Kidney epithelial cell (primary cell): ENCODE data around the gene EPO. TPM values are rescaled to one million over a fixed set of nuclear protein-coding genes. Genes with fewer than 3 reads are reported as not detected.

Experiments used
- DNase-seq: peaks from one replicate; pipeline ENCODE4 v3.0.0-alpha.2; 2010; ENCODE audit warnings: low read depth
- H3K27me3 ChIP-seq: 2 replicates; pipeline ENCODE4 v1.6.0; 2011; ENCODE audit warnings: low read length; ENCODE audit not compliant: control insufficient read depth, insufficient read depth
- H3K36me3 ChIP-seq: 2 replicates; pipeline ENCODE4 v1.5.1; 2011; ENCODE audit warnings: low read length; ENCODE audit not compliant: control insufficient read depth, insufficient read depth
- H3K4me3 ChIP-seq: 2 replicates; pipeline ENCODE4 v1.5.1; 2011; ENCODE audit warnings: low read depth, mild to moderate bottlenecking, control low read depth, low read length
- total RNA-seq: library from RNA; depleted of rRNA; stranded (reverse); fragments of >200 nt; gene quantifications from 2 replicates; pipeline ENCODE4 v1.2.3, GENCODE V29; 2015
- TF ChIP-seq, protein P1 (sequence below): IDR thresholded peaks from 2 replicates; pipeline ENCODE4 v1.5.1; 2011; ENCODE audit warnings: mild to moderate bottlenecking, moderate library complexity, low read length, control low read depth, inconsistent platforms; ENCODE audit not compliant: insufficient read depth, poor library complexity, severe bottlenecking

The EPO gene
- total RNA-seq = not detected in 2 replicates

DNA sequence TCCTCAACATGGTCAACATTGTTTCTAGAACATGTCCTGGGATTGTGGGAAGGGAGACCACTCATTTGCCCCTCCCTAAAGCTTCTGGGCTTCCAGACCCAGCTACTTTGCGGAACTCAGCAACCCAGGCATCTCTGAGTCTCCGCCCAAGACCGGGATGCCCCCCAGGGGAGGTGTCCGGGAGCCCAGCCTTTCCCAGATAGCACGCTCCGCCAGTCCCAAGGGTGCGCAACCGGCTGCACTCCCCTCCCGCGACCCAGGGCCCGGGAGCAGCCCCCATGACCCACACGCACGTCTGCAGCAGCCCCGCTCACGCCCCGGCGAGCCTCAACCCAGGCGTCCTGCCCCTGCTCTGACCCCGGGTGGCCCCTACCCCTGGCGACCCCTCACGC, at the start of gene EPO:
EPO (plus strand) TSS at position 190 of the 392 bp plus-strand sequence. CDS start 513 bp downstream, outside the sequence.
- TF ChIP-seq, protein P1, sequence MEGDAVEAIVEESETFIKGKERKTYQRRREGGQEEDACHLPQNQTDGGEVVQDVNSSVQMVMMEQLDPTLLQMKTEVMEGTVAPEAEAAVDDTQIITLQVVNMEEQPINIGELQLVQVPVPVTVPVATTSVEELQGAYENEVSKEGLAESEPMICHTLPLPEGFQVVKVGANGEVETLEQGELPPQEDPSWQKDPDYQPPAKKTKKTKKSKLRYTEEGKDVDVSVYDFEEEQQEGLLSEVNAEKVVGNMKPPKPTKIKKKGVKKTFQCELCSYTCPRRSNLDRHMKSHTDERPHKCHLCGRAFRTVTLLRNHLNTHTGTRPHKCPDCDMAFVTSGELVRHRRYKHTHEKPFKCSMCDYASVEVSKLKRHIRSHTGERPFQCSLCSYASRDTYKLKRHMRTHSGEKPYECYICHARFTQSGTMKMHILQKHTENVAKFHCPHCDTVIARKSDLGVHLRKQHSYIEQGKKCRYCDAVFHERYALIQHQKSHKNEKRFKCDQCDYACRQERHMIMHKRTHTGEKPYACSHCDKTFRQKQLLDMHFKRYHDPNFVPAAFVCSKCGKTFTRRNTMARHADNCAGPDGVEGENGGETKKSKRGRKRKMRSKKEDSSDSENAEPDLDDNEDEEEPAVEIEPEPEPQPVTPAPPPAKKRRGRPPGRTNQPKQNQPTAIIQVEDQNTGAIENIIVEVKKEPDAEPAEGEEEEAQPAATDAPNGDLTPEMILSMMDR = no peak
- H3K27me3 ChIP-seq = peaks cover 39% of the 10 kb centered on the region
- no peak within 1 kb of the TSS for H3K4me3 ChIP-seq
- H3K36me3 ChIP-seq = no peaks in the 10 kb centered on the region
- no peak for DNase-seq

DNA sequence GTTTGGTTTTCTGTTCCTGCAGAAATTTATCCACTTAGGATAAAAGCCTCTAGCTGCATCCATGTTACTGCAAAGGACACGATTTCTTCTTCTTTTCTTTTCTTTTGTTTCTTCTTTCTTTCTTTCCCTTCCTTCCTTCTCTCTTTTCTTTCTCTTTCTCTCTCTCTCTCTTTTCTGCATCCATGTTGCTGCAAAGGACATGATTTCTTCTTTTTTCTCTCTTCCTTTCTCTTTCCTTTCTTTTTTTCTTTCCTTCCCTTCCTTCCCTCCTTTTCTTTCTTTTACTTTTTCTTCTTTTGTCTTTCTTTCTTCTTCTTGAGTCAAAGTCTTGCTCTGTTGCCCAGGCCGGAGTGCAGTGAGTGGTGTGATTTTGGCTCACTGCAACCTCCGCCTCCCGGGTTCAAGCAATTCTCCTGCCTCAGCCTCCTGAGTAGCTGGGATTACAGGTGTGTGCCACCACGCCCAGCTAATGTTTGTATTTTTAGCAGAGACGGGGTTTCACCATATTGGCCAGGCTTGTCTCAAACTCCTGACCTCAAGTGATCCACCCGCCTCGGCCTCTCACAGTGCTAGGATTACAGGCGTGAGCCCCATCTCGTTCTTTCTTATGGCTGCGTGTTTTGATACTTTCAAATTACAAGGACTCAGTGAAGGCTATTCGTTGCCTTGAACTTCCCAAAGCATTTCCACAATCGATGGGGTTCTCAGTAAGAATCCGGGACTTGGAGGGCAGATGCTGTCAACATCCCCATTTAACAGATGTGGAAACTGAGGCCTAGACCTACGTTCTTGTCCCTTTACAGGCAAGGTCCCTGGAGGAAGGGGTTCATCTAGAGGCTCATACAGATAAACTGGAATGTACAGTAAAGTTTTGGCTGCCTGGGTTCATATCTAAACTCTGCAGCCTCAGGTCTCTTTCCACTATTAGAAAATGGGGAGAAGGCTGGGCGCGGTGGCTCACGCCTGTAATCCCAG, 48.6 kb upstream of the EPO start:
- TF ChIP-seq, protein P1 = no peak
- DNase-seq = no peak
- H3K36me3 ChIP-seq = no peaks in the 10 kb centered on the region

DNA sequence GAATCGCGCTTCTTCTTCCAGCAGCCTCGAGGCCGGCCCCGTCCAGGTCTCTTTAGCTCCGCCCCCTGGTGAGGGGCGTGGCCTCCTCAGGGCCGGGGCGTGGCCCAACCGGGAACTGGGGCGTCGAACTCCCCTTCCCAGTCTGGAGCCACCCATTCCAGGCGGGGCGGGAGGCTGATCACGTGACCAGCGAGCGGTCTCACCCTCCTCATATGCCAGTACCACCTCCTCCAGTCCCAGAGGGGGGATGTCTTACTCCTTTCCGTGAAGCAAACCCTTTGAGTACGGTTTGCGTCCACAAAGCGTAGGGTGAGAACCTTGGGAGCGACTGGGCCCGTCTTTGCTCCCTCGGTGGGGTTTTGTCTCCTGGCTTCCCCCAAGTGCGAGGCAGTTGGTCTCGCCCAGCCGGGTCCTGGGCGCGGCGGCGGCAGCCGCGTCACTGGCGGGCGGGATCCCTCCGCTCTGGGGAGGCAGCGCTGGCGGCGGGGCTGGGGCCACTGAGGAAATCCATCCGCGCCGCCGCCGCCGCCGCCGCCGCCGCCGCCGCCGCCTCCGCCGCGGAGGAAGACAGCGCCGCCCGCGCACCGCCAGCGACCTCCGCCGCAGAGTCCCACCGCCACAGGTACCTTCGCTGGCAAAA, 46.8 kb upstream of the EPO start, which contains the start of gene GNB2:
GNB2 (plus strand) TSS at position 439 of the 640 bp plus-strand sequence. CDS start 2,526 bp downstream, outside the sequence.
- peak; percentile 83 for DNase-seq
- H3K4me3 ChIP-seq = peak within 1 kb of the TSS; percentile 94
- H3K27me3 ChIP-seq = no peaks in the 10 kb centered on the region
- TF ChIP-seq, protein P1 = no peak
- H3K36me3 ChIP-seq = peaks cover 2% of the 10 kb centered on the region

More for the DNA sequence above, 48.6 kb upstream of the EPO start:
- Histone ChIP-seq H3K27me3 (no peaks in the 10 kb centered on the region), H3K4me3 (no peak overlapping the region)

DNA sequence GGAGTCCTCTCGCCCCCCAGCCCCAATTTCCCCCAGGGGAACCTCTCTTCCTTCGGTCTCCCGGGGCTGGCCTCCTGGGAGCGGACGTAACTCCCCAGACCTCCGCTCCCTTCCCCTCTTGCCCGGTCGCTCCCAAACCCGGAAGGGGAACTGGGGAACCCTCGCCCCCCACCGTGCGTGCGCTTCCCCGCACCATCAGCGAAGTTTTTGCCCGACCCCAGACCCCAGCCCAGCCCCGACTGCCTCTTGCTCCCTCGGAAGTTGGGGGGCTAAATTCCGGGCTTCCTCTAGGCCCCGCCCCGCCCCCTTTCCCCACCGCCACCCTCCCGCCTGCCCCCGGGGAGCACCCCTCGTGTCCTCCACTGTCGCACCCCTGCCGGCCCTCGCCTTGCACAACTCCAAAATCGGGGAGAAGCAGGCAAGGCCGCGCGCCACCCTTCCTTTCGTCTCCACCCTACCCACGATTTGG, 46.3 kb upstream of the EPO start:
- H3K27me3 ChIP-seq = no peaks in the 10 kb centered on the region
- H3K36me3 ChIP-seq = peaks cover 3% of the 10 kb centered on the region
- TF ChIP-seq, protein P1 = no peak
- H3K4me3 ChIP-seq = peak overlapping the region; percentile 94
- no peak for DNase-seq

DNA sequence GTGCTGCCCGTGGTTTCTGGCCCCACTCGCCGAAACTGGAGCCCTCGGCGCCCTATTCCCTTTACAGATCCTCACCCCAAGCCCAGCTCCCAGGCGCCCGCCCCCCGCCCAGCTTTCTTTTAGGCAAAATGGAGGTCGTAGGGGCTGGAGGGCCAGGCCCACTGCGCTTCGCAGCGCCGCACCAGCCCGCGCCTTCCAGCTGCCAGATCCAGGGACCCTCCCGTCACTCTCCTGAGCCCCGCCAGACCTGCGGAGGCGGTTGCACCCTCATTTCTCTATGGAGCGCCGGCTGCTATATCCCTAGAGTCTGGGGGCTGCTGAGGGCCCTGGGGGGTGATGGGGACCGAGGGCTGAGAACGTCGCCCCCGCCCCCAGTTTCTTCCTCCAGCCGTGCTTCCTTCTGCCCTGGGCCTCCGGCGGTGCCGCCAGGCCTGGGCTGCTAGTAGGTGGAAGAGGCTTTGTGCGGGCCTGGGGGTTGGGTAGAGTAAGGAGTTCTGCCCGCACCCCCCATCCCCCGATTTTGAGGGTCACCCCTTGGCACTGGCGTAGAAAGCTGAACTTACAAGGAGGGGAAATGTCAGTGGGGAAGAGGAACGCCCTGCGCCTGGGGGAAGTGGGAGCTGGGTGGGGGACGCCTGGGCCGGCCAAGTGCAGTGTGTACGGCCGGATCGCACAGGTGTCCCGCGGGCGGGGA, 45.7 kb upstream of the EPO start:
- no peaks in the 10 kb centered on the region for H3K27me3 ChIP-seq
- TF ChIP-seq, protein P1 = no peak
- H3K4me3 ChIP-seq = peak overlapping the region; percentile 94
- H3K36me3 ChIP-seq = peaks cover 3% of the 10 kb centered on the region
- no peak for DNase-seq
